ENCODE data around the gene SLC5A9. TPM values are rescaled to one million over a fixed set of nuclear protein-coding genes. Genes with fewer than 3 reads are reported as not detected.
A peak's percentile ranks its signal among the peaks of the same experiment; 100 is the strongest.

Gene SLC5A9
- total RNA-seq, 1 donor from 2014 or later, result not detected

DNA sequence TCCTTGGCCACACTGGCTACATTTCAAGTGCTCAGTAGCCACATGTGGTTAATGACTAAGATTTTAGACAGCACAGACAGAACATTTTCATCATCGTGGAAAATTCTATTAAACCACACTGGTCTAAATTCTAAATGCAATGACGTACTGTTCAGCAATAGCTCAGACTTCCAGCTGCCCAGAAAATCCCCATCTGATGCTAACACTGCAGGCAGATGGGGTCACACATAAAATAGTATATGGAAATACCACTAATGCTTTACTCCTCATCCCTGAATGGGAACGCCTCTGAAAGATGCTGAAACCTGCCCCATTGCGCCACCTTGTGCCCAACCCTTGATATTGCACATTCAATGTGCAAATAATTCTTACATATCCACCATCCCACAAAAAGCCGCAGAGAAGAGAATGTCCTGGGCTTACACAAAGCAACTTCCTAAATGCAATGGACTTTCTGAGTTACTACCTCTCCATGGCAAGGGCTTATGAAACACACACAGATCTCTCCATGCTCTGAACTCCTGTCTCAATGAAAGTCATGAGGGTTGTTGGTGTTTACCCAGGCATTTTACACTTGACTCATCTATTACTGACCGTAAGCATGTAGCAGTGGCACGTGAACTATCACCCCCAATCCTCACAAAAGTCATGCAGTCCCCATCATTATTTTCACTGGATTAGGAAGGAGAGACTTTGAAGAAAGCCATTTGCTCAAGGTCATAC is 20.3 kb upstream of the SLC5A9 start:
- Mint-ChIP-seq H3K4me1 (no peaks in the 10 kb centered on the region), H3K27me3 (ENCODE audit: insufficient read depth, low read depth) (no peaks in the 10 kb centered on the region), H3K4me3 (no peak overlapping the region), H3K9me3 (no peaks in the 10 kb centered on the region), H3K27ac (no peak overlapping the region), H3K36me3 (no peaks in the 10 kb centered on the region)
- Histone ChIP-seq H3K27ac (no peak overlapping the region), H4K20me1 (ENCODE audit: low read depth) (no peaks in the 10 kb centered on the region), H3K4me3 (no peak overlapping the region), H3K9ac (no peak overlapping the region), H3K9me3 (ENCODE audit: low read depth) (no peaks in the 10 kb centered on the region), H3F3A (ENCODE audit: low read depth) (no peaks in the 10 kb centered on the region), H3K36me3 (no peaks in the 10 kb centered on the region), H2AFZ (replicated peaks) (no peak overlapping the region), H3K4me2 (no peak overlapping the region), H3K79me2 (ENCODE audit: low read depth) (no peaks in the 10 kb centered on the region), H3K4me1 (no peaks in the 10 kb centered on the region), H3K27me3 (no peaks in the 10 kb centered on the region)
- TF ChIP-seq CTCF (IDR thresholded peaks at IDR 0.05) (peak; percentile 90), EZH2phosphoT487 (IDR thresholded peaks at IDR 0.05) (no peak), EZH2 (IDR thresholded peaks at IDR 0.05) (no peak)
- DNase-seq (ENCODE audit: low spot score), result peak; percentile 74

- Histone ChIP-seq H3F3A (ENCODE audit: low read depth) (no peaks in the 10 kb centered on the region), H3K9ac (no peak overlapping the region), H3K27ac (no peak overlapping the region), H2AFZ (replicated peaks) (no peak overlapping the region), H3K79me2 (ENCODE audit: low read depth) (no peaks in the 10 kb centered on the region), H3K36me3 (no peaks in the 10 kb centered on the region), H3K27me3 (no peaks in the 10 kb centered on the region), H3K4me3 (no peak overlapping the region), H4K20me1 (ENCODE audit: low read depth) (no peaks in the 10 kb centered on the region), H3K4me2 (no peak overlapping the region), H3K9me3 (ENCODE audit: low read depth) (no peaks in the 10 kb centered on the region), H3K4me1 (no peaks in the 10 kb centered on the region)
- H3K4me1 Mint-ChIP-seq, result no peaks in the 10 kb centered on the region
- H3K27me3 Mint-ChIP-seq (ENCODE audit: insufficient read depth, low read depth), result no peaks in the 10 kb centered on the region
- H3K9me3 Mint-ChIP-seq, result no peaks in the 10 kb centered on the region
- no peak for TF ChIP-seq EZH2phosphoT487 (IDR thresholded peaks at IDR 0.05)
- no peak for TF ChIP-seq EZH2 (IDR thresholded peaks at IDR 0.05)
- peak; percentile 63 for TF ChIP-seq CTCF (IDR thresholded peaks at IDR 0.05)
- H3K36me3 Mint-ChIP-seq, result no peaks in the 10 kb centered on the region
- H3K4me3 Mint-ChIP-seq, result no peak overlapping the region
- peak; percentile 47 for DNase-seq (ENCODE audit: low spot score)
- H3K27ac Mint-ChIP-seq, result no peak overlapping the region
These were observed 19.1 kb upstream of the SLC5A9 start for GRCh38 chr1:48203287-48203900.

DNA sequence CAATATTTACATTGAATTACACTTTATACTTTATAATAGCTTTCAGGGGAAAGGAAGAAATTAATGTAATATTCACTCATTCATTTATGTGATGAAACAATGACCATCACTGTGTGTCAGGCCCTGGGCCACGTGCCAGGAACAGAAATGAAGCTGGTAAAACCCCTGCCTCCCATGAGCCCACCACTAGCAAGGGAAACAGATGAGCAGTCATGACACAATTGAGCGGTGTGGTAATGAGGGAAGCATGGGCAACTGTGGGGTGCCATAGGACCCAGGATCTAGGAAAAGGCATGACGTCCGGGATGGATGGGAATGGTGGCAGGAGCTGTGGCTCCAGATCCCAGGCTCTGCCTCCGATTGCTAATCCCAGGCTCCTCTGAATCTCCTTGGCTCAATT is 17.0 kb upstream of the SLC5A9 start:
- peaks cover 5% of the 10 kb centered on the region for H3K27me3 Mint-ChIP-seq (ENCODE audit: insufficient read depth, low read depth)

More for the DNA sequence above, 17.0 kb upstream of the SLC5A9 start:
- no peaks in the 10 kb centered on the region for H3K36me3 Mint-ChIP-seq
- no peak overlapping the region for H3K27ac ChIP-seq
- no peak overlapping the region for H3K4me3 Mint-ChIP-seq
- H3K79me2 ChIP-seq (ENCODE audit: low read depth), result no peaks in the 10 kb centered on the region
- no peaks in the 10 kb centered on the region for H4K20me1 ChIP-seq (ENCODE audit: low read depth)
- no peak for DNase-seq (ENCODE audit: low spot score)
- TF ChIP-seq EZH2 (IDR thresholded peaks at IDR 0.05), result no peak
- no peak for TF ChIP-seq CTCF (IDR thresholded peaks at IDR 0.05)
- TF ChIP-seq EZH2phosphoT487 (IDR thresholded peaks at IDR 0.05), result no peak
- no peaks in the 10 kb centered on the region for H3K9me3 Mint-ChIP-seq
- no peak overlapping the region for H2AFZ ChIP-seq (replicated peaks)
- no peaks in the 10 kb centered on the region for H3K27me3 ChIP-seq
- H3K4me1 ChIP-seq, result no peaks in the 10 kb centered on the region
- no peaks in the 10 kb centered on the region for H3F3A ChIP-seq (ENCODE audit: low read depth)
- no peaks in the 10 kb centered on the region for H3K9me3 ChIP-seq (ENCODE audit: low read depth)
- H3K4me2 ChIP-seq, result no peak overlapping the region
- H3K4me1 Mint-ChIP-seq, result peaks cover 5% of the 10 kb centered on the region
- H3K9ac ChIP-seq, result no peak overlapping the region
- H3K4me3 ChIP-seq, result no peak overlapping the region
- H3K36me3 ChIP-seq, result no peaks in the 10 kb centered on the region
- no peak overlapping the region for H3K27ac Mint-ChIP-seq

Measured in neural progenitor cell (in vitro differentiated cells).